Measurements from ENCODE around the gene FNDC3A.

The FNDC3A gene

GRCh38 chr13:48976576-48977285, 1.0 kb downstream of the FNDC3A start:
- peak; percentile 33 for DNase-seq (ENCODE audit: low read depth)
- TF ChIP-seq, protein P1, sequence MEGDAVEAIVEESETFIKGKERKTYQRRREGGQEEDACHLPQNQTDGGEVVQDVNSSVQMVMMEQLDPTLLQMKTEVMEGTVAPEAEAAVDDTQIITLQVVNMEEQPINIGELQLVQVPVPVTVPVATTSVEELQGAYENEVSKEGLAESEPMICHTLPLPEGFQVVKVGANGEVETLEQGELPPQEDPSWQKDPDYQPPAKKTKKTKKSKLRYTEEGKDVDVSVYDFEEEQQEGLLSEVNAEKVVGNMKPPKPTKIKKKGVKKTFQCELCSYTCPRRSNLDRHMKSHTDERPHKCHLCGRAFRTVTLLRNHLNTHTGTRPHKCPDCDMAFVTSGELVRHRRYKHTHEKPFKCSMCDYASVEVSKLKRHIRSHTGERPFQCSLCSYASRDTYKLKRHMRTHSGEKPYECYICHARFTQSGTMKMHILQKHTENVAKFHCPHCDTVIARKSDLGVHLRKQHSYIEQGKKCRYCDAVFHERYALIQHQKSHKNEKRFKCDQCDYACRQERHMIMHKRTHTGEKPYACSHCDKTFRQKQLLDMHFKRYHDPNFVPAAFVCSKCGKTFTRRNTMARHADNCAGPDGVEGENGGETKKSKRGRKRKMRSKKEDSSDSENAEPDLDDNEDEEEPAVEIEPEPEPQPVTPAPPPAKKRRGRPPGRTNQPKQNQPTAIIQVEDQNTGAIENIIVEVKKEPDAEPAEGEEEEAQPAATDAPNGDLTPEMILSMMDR (conservative IDR thresholded peaks at IDR 0.05; ENCODE audit: low read depth, low read length): no peak
- H3K4me3 ChIP-seq (ENCODE audit: low read length): peak overlapping the region; percentile 89

DNA sequence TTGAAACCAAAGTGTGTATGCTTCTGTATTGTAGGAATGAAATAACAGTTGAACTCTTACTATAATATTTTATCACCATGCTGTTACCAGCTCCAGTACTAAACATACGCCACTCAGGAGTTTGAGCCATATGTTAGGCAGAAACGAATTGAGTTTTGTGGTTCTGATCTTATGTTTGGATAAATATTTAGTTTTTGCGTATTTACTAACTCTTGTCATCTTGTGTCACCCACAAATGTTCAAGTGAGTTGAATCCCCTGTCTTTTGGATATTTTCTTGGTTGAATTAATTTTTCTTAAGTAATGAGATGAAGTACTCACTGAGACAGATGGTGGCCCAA, 1.5 kb downstream of the FNDC3A start:
- DNase-seq (ENCODE audit: low read depth): no peak
- peak overlapping the region; percentile 89 for H3K4me3 ChIP-seq (ENCODE audit: low read length)
- TF ChIP-seq, protein P1 (conservative IDR thresholded peaks at IDR 0.05; ENCODE audit: low read depth, low read length): no peak

- no peak for DNase-seq (ENCODE audit: low read depth)
- TF ChIP-seq, protein P1 (conservative IDR thresholded peaks at IDR 0.05; ENCODE audit: low read depth, low read length): no peak
Measured at GRCh38 chr13:48977973-48978372, 2.3 kb downstream of the FNDC3A start.

DNA sequence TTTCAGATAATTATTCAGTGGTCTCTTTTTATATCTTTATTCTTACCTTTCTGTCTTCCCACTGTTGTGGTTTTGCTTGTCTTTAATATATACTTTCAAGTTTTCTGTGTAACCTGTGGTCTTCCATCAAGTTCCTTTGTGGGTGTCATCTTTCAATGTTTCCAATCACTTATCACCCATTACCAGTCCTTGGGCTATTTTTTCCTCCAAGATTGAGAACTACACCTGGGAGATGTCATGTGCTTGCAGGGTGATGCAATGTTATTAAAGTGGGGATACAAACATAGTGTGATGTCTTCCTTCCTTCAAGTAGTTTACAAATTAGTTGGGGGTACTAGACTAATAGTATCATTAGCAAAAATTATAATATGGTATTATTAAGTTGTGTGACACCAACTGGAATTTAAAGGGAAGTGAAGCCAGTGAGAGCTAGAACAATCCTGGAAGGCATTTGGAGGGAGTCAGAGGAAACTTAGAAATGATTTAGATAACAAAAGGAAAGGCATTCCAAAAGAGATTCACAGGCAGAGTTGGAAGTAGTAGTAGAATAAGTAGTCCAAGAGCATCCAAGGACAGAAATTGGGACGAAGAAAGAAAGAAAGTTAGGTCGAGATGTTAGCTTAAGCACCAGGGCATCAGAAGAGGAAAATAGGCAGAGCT, 3.4 kb downstream of the FNDC3A start:
- H3K4me3 ChIP-seq (ENCODE audit: low read length): no peak overlapping the region
- no peak for DNase-seq (ENCODE audit: low read depth)
- TF ChIP-seq, protein P1 (conservative IDR thresholded peaks at IDR 0.05; ENCODE audit: low read depth, low read length): no peak

More at GRCh38 chr13:48977973-48978372, 2.3 kb downstream of the FNDC3A start:
- H3K4me3 ChIP-seq (ENCODE audit: low read length): peak overlapping the region; percentile 89

DNA sequence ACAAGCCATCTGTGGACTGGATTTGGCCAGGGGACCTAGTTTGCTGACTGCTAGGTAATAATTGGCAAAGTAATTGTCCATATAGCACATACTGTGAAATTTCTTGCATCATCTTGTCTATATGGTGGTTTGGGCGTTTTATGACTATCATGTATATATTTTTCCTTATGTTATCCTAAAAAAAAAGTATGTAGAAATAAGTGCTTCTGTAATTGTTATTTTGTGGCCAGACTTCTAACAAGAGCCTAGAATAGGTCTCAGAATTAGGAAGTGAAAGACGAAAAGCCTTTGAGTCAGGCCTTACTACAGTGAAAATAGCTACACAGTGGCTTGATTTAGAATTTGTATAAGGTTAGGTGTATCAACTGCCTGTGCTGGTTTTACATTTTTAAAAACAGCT, 4.2 kb downstream of the FNDC3A start:
- no peak for DNase-seq (ENCODE audit: low read depth)
- no peak overlapping the region for H3K4me3 ChIP-seq (ENCODE audit: low read length)
- TF ChIP-seq, protein P1 (conservative IDR thresholded peaks at IDR 0.05; ENCODE audit: low read depth, low read length): no peak

- H3K4me3 ChIP-seq (ENCODE audit: low read length): no peak overlapping the region
- TF ChIP-seq, protein P1 (conservative IDR thresholded peaks at IDR 0.05; ENCODE audit: low read depth, low read length): no peak
- no peak for DNase-seq (ENCODE audit: low read depth)
Measured at GRCh38 chr13:48983331-48983730, 7.6 kb downstream of the FNDC3A start.

GRCh38 chr13:48985756-48986155, 10.0 kb downstream of the FNDC3A start:
- DNase-seq (ENCODE audit: low read depth): no peak

More at GRCh38 chr13:48985756-48986155, 10.0 kb downstream of the FNDC3A start:
- no peak overlapping the region for H3K4me3 ChIP-seq (ENCODE audit: low read length)
- TF ChIP-seq, protein P1 (conservative IDR thresholded peaks at IDR 0.05; ENCODE audit: low read depth, low read length): no peak

Data from retinal pigment epithelial cell (primary cell).